Upper lobe of right lung (tissue), 1 donor: Measurements from ENCODE around the gene TMEM143. TPM values are rescaled to one million over a fixed set of nuclear protein-coding genes. Genes with fewer than 3 reads are reported as not detected.
A peak's percentile ranks its signal among the peaks of the same experiment; 100 is the strongest.

Source experiments
- ATAC-seq: fragments of 200-7000 bp; cut with Tn5 transposase; one replicate; pipeline ENCODE4 v1.9.1; 2020; ENCODE audit warnings: mild to moderate bottlenecking, moderate library complexity
- DNase-seq: peaks from one replicate; pipeline ENCODE4 v3.0.0-alpha.2; 2020
- H3K27ac ChIP-seq: fragments of 200-600 bp; one replicate; pipeline ENCODE4 v1.8.0; 2022
- H3K27me3 ChIP-seq: fragments of 200-600 bp; one replicate; pipeline ENCODE4 v1.8.0; 2022; ENCODE audit warnings: mild to moderate bottlenecking
- H3K36me3 ChIP-seq: fragments of 200-600 bp; one replicate; pipeline ENCODE4 v1.8.0; 2022
- H3K4me1 ChIP-seq: fragments of 200-600 bp; one replicate; pipeline ENCODE4 v1.8.0; 2022
- H3K4me3 ChIP-seq: fragments of 200-600 bp; one replicate; pipeline ENCODE4 v1.8.0; 2022; ENCODE audit warnings: mild to moderate bottlenecking
- H3K9me3 ChIP-seq: fragments of 200-600 bp; one replicate; pipeline ENCODE4 v1.8.0; 2022
- intact Hi-C: fragments of 100-400 bp; cut with DNase I; formaldehyde crosslinking; loops from one replicate; pipeline ENCODE4 v1.11.0; 2022
- total RNA-seq: library from RNA; stranded (reverse); fragmentation: NEBNext Ultra II Directional; extraction: Animal tissue kit (Norgen Biotek cat#: 25700); gene quantifications from one replicate; pipeline ENCODE4 v1.2.1, GENCODE V29; 2021
- TF ChIP-seq, protein P1 (sequence below): fragments of 200-600 bp; IDR thresholded peaks from one replicate; pipeline ENCODE4 v1.8.0; 2022; ENCODE audit warnings: antibody characterized with exemption
- donor health status: DM: no; HTN: yes; CAD: no; lungs with severe emphysema.

The TMEM143 gene
- total RNA-seq, 1 donor from 2014 or later, result 10.7 TPM

DNA sequence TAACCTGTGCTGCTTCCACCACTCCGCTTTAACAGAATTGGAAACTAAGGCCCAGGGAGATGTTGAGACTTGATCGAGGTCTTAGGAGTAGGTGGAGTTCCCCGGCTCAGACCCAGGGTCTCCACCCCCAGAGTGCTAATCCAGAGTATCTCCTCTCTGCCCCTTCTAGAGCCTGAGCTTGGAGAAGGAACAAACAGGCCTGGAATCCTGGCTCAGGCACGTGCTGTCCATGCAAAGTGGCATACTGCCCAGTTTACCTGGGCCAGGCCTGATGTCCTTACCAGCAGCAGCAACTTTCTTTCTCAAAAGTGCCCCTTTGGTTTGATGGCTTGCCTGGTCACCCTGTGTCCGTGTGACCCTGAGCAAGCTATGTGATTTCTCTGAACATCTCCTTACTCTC lies 4.1 kb upstream of the TMEM143 start:
- intact Hi-C loops, result no loop called here
- DNase-seq (no peak), ATAC-seq (no peak)
- Histone ChIP-seq H3K4me1 (peaks cover 5% of the 10 kb centered on the region), H3K27ac (no peak overlapping the region), H3K36me3 (no peaks in the 10 kb centered on the region), H3K9me3 (no peaks in the 10 kb centered on the region), H3K4me3 (no peak overlapping the region), H3K27me3 (no peaks in the 10 kb centered on the region)
- TF ChIP-seq, protein P1, sequence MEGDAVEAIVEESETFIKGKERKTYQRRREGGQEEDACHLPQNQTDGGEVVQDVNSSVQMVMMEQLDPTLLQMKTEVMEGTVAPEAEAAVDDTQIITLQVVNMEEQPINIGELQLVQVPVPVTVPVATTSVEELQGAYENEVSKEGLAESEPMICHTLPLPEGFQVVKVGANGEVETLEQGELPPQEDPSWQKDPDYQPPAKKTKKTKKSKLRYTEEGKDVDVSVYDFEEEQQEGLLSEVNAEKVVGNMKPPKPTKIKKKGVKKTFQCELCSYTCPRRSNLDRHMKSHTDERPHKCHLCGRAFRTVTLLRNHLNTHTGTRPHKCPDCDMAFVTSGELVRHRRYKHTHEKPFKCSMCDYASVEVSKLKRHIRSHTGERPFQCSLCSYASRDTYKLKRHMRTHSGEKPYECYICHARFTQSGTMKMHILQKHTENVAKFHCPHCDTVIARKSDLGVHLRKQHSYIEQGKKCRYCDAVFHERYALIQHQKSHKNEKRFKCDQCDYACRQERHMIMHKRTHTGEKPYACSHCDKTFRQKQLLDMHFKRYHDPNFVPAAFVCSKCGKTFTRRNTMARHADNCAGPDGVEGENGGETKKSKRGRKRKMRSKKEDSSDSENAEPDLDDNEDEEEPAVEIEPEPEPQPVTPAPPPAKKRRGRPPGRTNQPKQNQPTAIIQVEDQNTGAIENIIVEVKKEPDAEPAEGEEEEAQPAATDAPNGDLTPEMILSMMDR, result no peak

DNA sequence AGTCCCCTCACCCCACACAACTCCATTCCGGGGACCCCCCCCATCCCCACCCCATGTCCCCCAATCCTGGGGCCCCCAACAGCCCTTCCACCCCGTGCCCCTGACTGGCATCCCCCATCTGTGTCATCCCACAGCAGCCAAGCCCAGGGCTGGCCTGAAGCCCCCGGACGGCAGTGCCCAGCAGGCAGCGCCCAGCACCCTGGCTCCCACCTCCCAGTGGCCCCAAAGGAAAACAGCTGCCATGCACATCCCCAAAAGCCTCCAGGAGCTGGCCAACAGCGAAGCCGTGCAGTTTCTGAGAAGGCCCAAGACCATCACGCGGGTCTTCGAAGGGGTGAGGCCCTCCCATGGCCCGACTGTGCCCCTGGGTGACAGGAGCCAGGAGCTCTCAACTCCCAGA lies 1.9 kb upstream of the TMEM143 start:
- H3K36me3 ChIP-seq, result no peaks in the 10 kb centered on the region
- DNase-seq (no peak), ATAC-seq (no peak)
- H3K27me3 ChIP-seq, result no peaks in the 10 kb centered on the region
- no peak overlapping the region for H3K27ac ChIP-seq
- no peak overlapping the region for H3K4me3 ChIP-seq
- TF ChIP-seq, protein P1, result no peak
- H3K9me3 ChIP-seq, result no peaks in the 10 kb centered on the region
- peaks cover 5% of the 10 kb centered on the region for H3K4me1 ChIP-seq
- intact Hi-C loops, result no loop called here

- Histone ChIP-seq H3K4me3 (peak overlapping the region; percentile 67), H3K36me3 (no peaks in the 10 kb centered on the region), H3K27ac (peak overlapping the region; percentile 49), H3K4me1 (peaks cover 5% of the 10 kb centered on the region), H3K27me3 (no peaks in the 10 kb centered on the region), H3K9me3 (no peaks in the 10 kb centered on the region)
- DNase-seq, result no peak
- intact Hi-C loops, result no loop called here
- TF ChIP-seq, protein P1, result no peak
- ATAC-seq, result no peak
These were observed 1.0 kb upstream of the TMEM143 start for GRCh38 chr19:48364598-48365348.

DNA sequence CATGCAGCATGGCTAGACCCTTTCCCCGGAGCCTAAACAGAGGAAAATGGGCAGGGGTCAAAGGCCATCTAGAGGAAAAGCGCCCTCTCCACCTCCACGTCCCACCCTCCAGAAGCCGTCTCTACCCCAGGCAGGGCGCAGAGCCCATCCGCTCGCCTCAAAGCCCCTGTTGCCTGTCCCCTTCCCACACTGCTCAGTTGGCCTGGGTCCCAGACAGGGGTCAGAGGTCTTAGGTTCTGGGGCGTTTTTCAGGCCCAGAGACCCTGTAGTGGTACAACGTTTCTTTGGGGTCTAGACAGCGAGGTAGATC lies 285 bp downstream of the TMEM143 start:
- intact Hi-C loops, result no loop called here

DNA sequence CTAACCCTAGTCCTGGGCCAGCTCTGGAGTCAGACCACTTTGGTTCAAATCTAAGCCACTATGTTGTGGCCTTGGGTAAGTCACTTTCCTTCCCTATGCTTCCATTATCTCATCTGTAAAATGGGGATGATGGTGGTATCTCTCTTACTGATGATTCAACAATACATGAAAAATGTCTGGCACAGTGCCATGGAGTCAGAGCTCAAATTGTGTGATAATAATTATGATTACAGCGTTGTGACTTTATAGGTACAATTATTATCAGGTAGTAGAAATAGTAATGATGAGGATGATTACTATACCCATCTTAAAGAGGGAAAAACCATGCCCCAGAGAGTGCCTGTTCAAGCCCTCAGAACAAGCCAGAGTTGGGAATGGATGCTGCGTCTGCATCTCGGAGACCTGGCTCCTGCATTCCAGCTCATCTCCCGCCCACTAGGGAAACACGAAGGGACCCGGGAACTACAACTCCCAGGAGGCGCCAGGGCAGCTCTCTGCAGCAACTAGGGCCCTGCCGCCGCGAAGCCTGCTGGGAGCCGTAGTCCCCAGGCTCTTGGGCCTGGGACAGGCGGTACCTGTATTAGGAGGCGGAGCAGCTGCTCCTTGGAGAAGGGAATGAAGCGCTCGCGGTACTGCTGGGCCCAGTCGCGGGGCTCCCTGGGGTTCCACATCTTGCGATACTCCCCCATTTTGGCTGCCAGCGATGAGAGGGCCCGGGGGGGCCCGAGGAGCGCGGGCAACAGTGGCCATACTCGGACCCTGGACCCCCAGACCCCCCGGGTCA lies 832 bp downstream of the TMEM143 start:
- ATAC-seq (peak; percentile 92), DNase-seq (peak; percentile 98)
- no peaks in the 10 kb centered on the region for H3K36me3 ChIP-seq
- H3K27me3 ChIP-seq, result no peaks in the 10 kb centered on the region
- peaks cover 5% of the 10 kb centered on the region for H3K4me1 ChIP-seq
- intact Hi-C loops, result no loop called here
- peak overlapping the region; percentile 67 for H3K4me3 ChIP-seq
- H3K27ac ChIP-seq, result peak overlapping the region; percentile 90
- TF ChIP-seq, protein P1, result no peak
- no peaks in the 10 kb centered on the region for H3K9me3 ChIP-seq

More for the DNA sequence above, 285 bp downstream of the TMEM143 start:
- Histone ChIP-seq H3K4me3 (peak overlapping the region; percentile 67), H3K36me3 (no peaks in the 10 kb centered on the region), H3K27ac (peak overlapping the region; percentile 90), H3K27me3 (no peaks in the 10 kb centered on the region), H3K4me1 (peaks cover 5% of the 10 kb centered on the region), H3K9me3 (no peaks in the 10 kb centered on the region)
- ATAC-seq (peak; percentile 1), DNase-seq (no peak)
- TF ChIP-seq, protein P1, result no peak
